ENCODE data around the gene PCSK1. TPM values are rescaled to one million over a fixed set of nuclear protein-coding genes. Genes with fewer than 3 reads are reported as not detected.

Gene PCSK1
- total and polyA plus RNA-seq, 2 of the 8 experiments (the other 6 are each of a cell fraction or from before 2014, with no cell fraction given), result 1.3 to 3.2 TPM

- TF ChIP-seq CHD7 (IDR thresholded peaks at IDR 0.05; ENCODE audit: insufficient replicate concordance, low read length), result no peak
- TF ChIP-seq NANOG (IDR thresholded peaks at IDR 0.05; ENCODE audit: insufficient read depth, low read depth, low read length, poor library complexity, severe bottlenecking), result no peak
- TF ChIP-seq TAF7 (optimal IDR thresholded peaks at IDR 0.05; ENCODE audit: borderline replicate concordance, low read depth, low read length), result no peak
- no peak for TF ChIP-seq POLR2A (IDR thresholded peaks at IDR 0.05; ENCODE audit: control extremely low read depth in 1 of 2, low read depth in 2 of 2, low read length in 2 of 2)
- TF ChIP-seq NRF1 (IDR thresholded peaks at IDR 0.05; ENCODE audit: low read depth, low read length), result no peak
- no peak for TF ChIP-seq CTBP2 (IDR thresholded peaks at IDR 0.05; ENCODE audit: borderline replicate concordance, insufficient read depth, insufficient read length, low read length)
- no peak for TF ChIP-seq JUN (IDR thresholded peaks at IDR 0.05; ENCODE audit: low read depth, low read length)
- no peak for TF ChIP-seq USF2 (IDR thresholded peaks at IDR 0.05; ENCODE audit: low read length)
Measured at GRCh38 chr5:96476654-96477053, 43.6 kb upstream of the PCSK1 start (continued).

Measured in H1 (cell line).